Esophagus muscularis mucosa (tissue), 4 donors: ENCODE results near the gene PLEKHA7. TPM values are rescaled to one million over a fixed set of nuclear protein-coding genes. Genes with fewer than 3 reads are reported as not detected.
"Not testable (repeated sequence)": the region's sequence is repeated elsewhere in the genome, so short reads cannot be mapped to it uniquely, and the experiment has no call there.

Source experiments
- DNase-seq: peaks from one replicate; pipeline ENCODE4 v3.0.0-alpha.2; 2017; ENCODE audit errors: extremely low spot score
- H3K27ac ChIP-seq, 4 donors: fragments of 200-600 bp; sonication (generic); replicated peaks in 1 of 4; 1 replicate in 3 of 4; 2 replicates in 1 of 4; pipeline ENCODE4 v1.5.1; 2016 to 2019; ENCODE audit warnings: mild to moderate bottlenecking in 1 of 4
- H3K27me3 ChIP-seq, 4 donors: fragments of 200-600 bp; sonication (generic); one replicate each; pipeline versions ENCODE4 v1.5.1 to v1.6.0; 2016 to 2019
- H3K36me3 ChIP-seq, 4 donors: fragments of 200-600 bp; sonication (generic); one replicate each; pipeline ENCODE4 v1.5.1; 2016 to 2019
- H3K4me1 ChIP-seq, 4 donors: fragments of 200-600 bp; sonication (generic); one replicate each; pipeline ENCODE4 v1.5.1; 2016 to 2019
- H3K4me3 ChIP-seq, 4 donors: fragments of 200-600 bp; sonication (generic); 1 replicate in 2 of 4; 2 replicates in 2 of 4; pipeline ENCODE4 v1.5.1; 2016 to 2019; ENCODE audit warnings: mild to moderate bottlenecking in 4 of 4, moderate library complexity in 1 of 4
- H3K9me3 ChIP-seq, 4 donors: fragments of 200-600 bp; sonication (generic); 1 replicate in 3 of 4; 2 replicates in 1 of 4; pipeline ENCODE4 v1.5.1; 2016 to 2019
- EP300 ChIP-seq: sonication (generic); formaldehyde crosslinking; IDR thresholded peaks from one replicate; pipeline ENCODE4 v1.6.1; 2017; ENCODE audit warnings: antibody characterized with exemption
- POLR2A ChIP-seq: fragments of 450-650 bp; IDR thresholded peaks from one replicate; pipeline ENCODE4 v1.6.1; 2017; ENCODE audit warnings: antibody characterized with exemption, moderate library complexity, mild to moderate bottlenecking, low read depth
- POLR2AphosphoS5 ChIP-seq, 2 donors: sonication (generic); formaldehyde crosslinking; IDR thresholded peaks; one replicate each; pipeline ENCODE4 v1.6.1; 2017; ENCODE audit warnings: antibody characterized with exemption in 2 of 2
- WGBS: methylation state at CpG from one replicate; pipeline ENCODE4 v1.1.5; 2018; 5-methylcytosine and 5-hydroxymethylcytosine counted together
- intact Hi-C: fragments of 100-400 bp; cut with DNase I; formaldehyde crosslinking; loops from one replicate; pipeline ENCODE4 v1.15.1; 2023
- total RNA-seq, 4 donors: library from RNA; depleted of rRNA; stranded (reverse); fragments of >200 nt; gene quantifications; one replicate each; pipeline versions ENCODE4 v1.1.0 to v1.2.1, GENCODE V29; 2016
- TF ChIP-seq, protein P1 (sequence below), 3 experiments: fragments of 200-600 bp in 2 of 3; fragments of 450-650 bp in 1 of 3; sonication (generic) in 2 of 3; IDR thresholded peaks; one replicate each; pipeline ENCODE4 v1.5.1; 2017 to 2019; ENCODE audit warnings: antibody characterized with exemption in 3 of 3, mild to moderate bottlenecking in 2 of 3, moderate library complexity in 1 of 3

PLEKHA7 gene
- total RNA-seq, 4 donors from 2014 or later = 5.8 to 9.1 (median 7.7) TPM

DNA sequence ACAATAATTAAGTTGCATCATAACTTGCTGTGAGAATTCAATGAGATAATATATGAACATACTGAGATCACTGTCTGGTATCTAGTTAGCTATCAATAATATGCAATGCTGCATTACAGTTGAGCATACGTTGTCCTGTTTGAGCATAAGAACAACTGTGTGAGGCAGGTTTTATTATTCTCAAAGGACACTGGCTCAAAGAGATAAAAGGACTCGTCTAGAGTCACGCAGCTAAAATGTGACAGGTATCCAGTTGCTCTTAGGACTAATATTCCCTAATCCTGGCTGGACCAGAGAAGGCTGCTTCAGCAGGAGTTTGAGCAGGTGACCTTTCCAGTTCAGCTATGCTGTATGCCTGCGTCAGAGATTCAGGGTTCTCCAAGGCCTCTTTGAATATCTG is 92.5 kb downstream of the PLEKHA7 start:
- Histone ChIP-seq H3K4me3 (no peak overlapping the region), H3K27ac (no peak overlapping the region), H3K4me1 (peaks cover 9 to 29% (median 23%) of the 10 kb centered on the region in 4 donors), H3K36me3 (no peaks in the 10 kb centered on the region), H3K27me3 (peaks cover 0 to 15% (median 0%) of the 10 kb centered on the region in 4 donors), H3K9me3 (no peaks in the 10 kb centered on the region)
- no peak for DNase-seq
- TF ChIP-seq, protein P1, sequence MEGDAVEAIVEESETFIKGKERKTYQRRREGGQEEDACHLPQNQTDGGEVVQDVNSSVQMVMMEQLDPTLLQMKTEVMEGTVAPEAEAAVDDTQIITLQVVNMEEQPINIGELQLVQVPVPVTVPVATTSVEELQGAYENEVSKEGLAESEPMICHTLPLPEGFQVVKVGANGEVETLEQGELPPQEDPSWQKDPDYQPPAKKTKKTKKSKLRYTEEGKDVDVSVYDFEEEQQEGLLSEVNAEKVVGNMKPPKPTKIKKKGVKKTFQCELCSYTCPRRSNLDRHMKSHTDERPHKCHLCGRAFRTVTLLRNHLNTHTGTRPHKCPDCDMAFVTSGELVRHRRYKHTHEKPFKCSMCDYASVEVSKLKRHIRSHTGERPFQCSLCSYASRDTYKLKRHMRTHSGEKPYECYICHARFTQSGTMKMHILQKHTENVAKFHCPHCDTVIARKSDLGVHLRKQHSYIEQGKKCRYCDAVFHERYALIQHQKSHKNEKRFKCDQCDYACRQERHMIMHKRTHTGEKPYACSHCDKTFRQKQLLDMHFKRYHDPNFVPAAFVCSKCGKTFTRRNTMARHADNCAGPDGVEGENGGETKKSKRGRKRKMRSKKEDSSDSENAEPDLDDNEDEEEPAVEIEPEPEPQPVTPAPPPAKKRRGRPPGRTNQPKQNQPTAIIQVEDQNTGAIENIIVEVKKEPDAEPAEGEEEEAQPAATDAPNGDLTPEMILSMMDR (IDR thresholded peaks at IDR 0.05) = no peak
- TF ChIP-seq EP300 = no peak
- no peak for TF ChIP-seq POLR2AphosphoS5 (IDR thresholded peaks at IDR 0.05)
- no peak for TF ChIP-seq POLR2A
- intact Hi-C loops = no loop called here
- WGBS = 92% methylated on average over 4 of the region's 4 CpGs

DNA sequence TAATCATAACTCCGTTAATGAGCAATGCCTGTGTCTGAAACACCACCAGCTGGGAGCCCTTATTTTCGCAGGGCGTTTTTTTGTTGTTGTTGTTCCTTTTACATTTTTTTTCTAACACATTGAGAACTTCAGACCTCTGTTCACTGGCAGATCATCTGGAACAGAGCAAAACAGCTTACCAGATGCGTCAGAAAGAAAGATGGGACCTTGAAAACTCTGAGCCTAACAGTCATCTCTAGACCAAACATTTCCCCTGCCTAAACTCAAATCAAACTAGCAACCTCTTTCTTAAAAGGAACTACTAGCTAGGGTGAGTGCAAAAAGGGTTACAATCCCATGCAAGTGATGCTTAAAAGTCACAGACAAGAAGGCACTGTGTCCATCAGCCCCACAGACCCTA is 93.2 kb downstream of the PLEKHA7 start:
- intact Hi-C loops = no loop called here
- WGBS = 83% methylated on average over 4 of the region's 4 CpGs
- Histone ChIP-seq H3K4me1 (peaks cover 3 to 24% (median 20%) of the 10 kb centered on the region in 4 donors), H3K27me3 (peaks cover 0 to 13% (median 0%) of the 10 kb centered on the region in 4 donors), H3K36me3 (no peaks in the 10 kb centered on the region), H3K4me3 (no peak overlapping the region), H3K27ac (no peak overlapping the region), H3K9me3 (no peaks in the 10 kb centered on the region)
- no peak for DNase-seq
- no peak for TF ChIP-seq EP300
- no peak for TF ChIP-seq POLR2A
- TF ChIP-seq POLR2AphosphoS5 (IDR thresholded peaks at IDR 0.05) = no peak
- TF ChIP-seq, protein P1 (IDR thresholded peaks at IDR 0.05) = no peak

DNA sequence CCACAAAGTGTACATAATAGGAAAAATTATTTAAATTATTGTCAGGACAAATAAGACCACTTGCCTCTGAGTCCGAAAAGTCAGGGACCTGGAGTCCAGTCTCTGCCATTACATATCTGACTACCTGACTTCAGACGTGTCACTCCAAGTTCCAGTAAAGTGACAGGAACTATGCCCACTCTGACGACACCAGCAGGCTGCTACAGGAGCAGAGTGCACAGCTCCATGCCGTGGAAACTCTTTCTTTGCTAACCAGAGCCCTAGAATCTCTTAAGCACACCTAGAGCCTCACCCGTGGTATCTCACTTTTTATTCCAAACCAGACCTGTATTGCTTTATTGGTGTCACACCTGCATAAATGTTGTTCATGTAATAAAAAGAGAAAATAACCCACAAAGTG is 93.7 kb downstream of the PLEKHA7 start:
- WGBS = 86% methylated on average over 5 of the region's 5 CpGs
- Histone ChIP-seq H3K9me3 (no peaks in the 10 kb centered on the region), H3K4me1 (peaks cover 0 to 19% (median 16%) of the 10 kb centered on the region in 4 donors), H3K27me3 (peaks cover 0 to 9% (median 0%) of the 10 kb centered on the region in 4 donors), H3K36me3 (no peaks in the 10 kb centered on the region), H3K27ac (no peak overlapping the region), H3K4me3 (no peak overlapping the region)
- intact Hi-C loops = no loop called here
- TF ChIP-seq, protein P1 (IDR thresholded peaks at IDR 0.05) = no peak
- TF ChIP-seq EP300 = no peak
- TF ChIP-seq POLR2AphosphoS5 (IDR thresholded peaks at IDR 0.05) = no peak
- no peak for TF ChIP-seq POLR2A
- no peak for DNase-seq

DNA sequence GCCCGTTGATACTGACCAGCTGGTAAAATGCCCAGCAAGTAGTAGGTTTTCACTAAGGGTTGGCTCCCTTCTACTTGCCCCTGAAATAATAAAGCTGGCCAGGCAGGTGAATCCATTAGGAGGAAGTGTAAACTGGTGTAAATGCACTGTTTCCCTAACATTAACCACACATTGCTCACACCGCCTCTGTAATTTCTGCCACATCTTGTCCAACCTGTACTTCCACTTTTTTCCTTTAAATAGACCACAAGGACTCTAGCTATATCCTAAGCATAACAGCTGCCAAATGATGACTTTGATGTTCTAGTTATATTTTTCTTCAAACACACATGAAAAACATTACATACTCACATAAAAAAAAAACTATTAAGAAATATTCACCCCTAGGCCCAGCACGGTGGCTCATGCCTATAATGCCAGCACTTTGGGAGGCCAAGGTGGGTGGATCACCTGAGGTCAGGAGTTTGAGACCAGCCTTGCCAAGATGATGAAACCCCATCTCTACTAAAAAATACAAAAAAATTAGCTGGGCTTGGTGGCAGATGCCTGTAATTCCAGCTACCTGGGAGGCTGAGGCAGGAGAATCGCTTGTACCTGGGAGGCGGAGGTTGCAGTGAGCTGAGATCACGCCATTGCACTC is 95.6 kb downstream of the PLEKHA7 start:
- H3K27ac ChIP-seq, H3K27me3 ChIP-seq, DNase-seq, H3K4me1 ChIP-seq, H3K36me3 ChIP-seq, intact Hi-C loops, H3K4me3 ChIP-seq, H3K9me3 ChIP-seq: not testable (repeated sequence)
- WGBS = 86% methylated on average over 6 of the region's 6 CpGs

DNA sequence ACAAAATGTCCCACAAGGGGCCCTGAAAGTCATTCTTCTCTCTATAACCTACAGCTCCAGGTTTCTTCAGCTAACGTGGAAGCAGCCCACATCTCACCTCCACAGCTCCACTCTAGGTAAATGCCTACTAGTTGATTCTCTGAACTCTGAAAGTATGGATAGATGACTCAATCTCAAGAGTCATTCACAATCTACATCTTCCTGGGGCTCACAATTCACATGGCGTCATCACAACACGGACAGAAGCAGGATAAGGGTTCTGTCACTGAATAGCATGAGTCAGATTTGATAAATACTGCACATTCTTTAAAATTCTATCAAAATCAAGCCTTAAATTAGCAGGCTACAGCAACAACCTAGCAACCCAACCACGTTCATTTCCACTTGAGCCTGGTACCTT is 96.3 kb downstream of the PLEKHA7 start:
- no peak overlapping the region for H3K4me3 ChIP-seq
- H3K36me3 ChIP-seq = no peaks in the 10 kb centered on the region
- no peak overlapping the region for H3K27ac ChIP-seq
- H3K27me3 ChIP-seq = no peaks in the 10 kb centered on the region
- no peaks in the 10 kb centered on the region for H3K9me3 ChIP-seq
- intact Hi-C loops = no loop called here
- TF ChIP-seq, protein P1 (IDR thresholded peaks at IDR 0.05) = no peak
- TF ChIP-seq POLR2A (no peak), POLR2AphosphoS5 (IDR thresholded peaks at IDR 0.05) (no peak)
- WGBS = 82% methylated on average over 4 of the region's 4 CpGs
- H3K4me1 ChIP-seq = peaks cover 0 to 3% (median 0%) of the 10 kb centered on the region in 4 donors
- no peak for DNase-seq
